Naive B cell (primary cell): ENCODE data around the gene GLB1L. TPM values are rescaled to one million over a fixed set of nuclear protein-coding genes. Genes with fewer than 3 reads are reported as not detected.
"Not testable (repeated sequence)": the region's sequence is repeated elsewhere in the genome, so short reads cannot be mapped to it uniquely, and the experiment has no call there.

Experiments
- ATAC-seq, 2 donors: fragments of 150-1000 bp; cut with Tn5 transposase; 2 replicates each; pipeline ENCODE4 v1.10.0; 2021; ENCODE audit warnings: low read depth in 2 of 2, mild to moderate bottlenecking in 2 of 2, moderate library complexity in 2 of 2
- DNase-seq: peaks from one replicate; pipeline ENCODE4 v3.0.0; 2022
- H3K27ac Mint-ChIP-seq, 6 donors: one replicate each; pipeline ENCODE4 v1.8.0; 2020 to 2022; ENCODE audit warnings: mild to moderate bottlenecking in 6 of 6, mixed read lengths in 6 of 6, moderate library complexity in 5 of 6, inconsistent platforms in 2 of 6
- H3K27me3 Mint-ChIP-seq, 3 donors: one replicate each; pipeline ENCODE4 v1.8.0; 2021 to 2022; ENCODE audit warnings: mixed read lengths in 3 of 3, mild to moderate bottlenecking in 1 of 3
- H3K36me3 Mint-ChIP-seq, 2 donors: one replicate each; pipeline ENCODE4 v1.8.0; 2020 to 2022; ENCODE audit warnings: mixed read lengths in 2 of 2, inconsistent platforms in 1 of 2, mild to moderate bottlenecking in 1 of 2
- H3K4me1 Mint-ChIP-seq, 3 donors: one replicate each; pipeline ENCODE4 v1.8.0; 2020 to 2022; ENCODE audit warnings: mixed read lengths in 3 of 3, inconsistent platforms in 1 of 3, mild to moderate bottlenecking in 1 of 3, moderate library complexity in 1 of 3
- H3K4me3 Mint-ChIP-seq, 8 donors: one replicate each; pipeline ENCODE4 v1.8.0; 2020 to 2022; ENCODE audit warnings: mild to moderate bottlenecking in 8 of 8, mixed read lengths in 8 of 8, moderate library complexity in 8 of 8, inconsistent platforms in 2 of 8
- H3K9me3 Mint-ChIP-seq, 7 donors: one replicate each; pipeline ENCODE4 v1.8.0; 2020 to 2022; ENCODE audit warnings: mixed read lengths in 7 of 7, mild to moderate bottlenecking in 5 of 7, inconsistent platforms in 2 of 7, moderate library complexity in 1 of 7
- polyA plus RNA-seq, 6 donors: library from polyadenylated mRNA; unstranded; fragments of 300-500 nt; fragmentation: Illumina TruSeq; gene quantifications; one replicate each; pipeline ENCODE4 v1.2.3, GENCODE V29; 2021; ENCODE audit warnings: low read depth in 6 of 6

The GLB1L gene
- polyA plus RNA-seq, 6 donors from 2014 or later: 0.24 to 1.5 (median 1.00) TPM; not detected in 1

DNA sequence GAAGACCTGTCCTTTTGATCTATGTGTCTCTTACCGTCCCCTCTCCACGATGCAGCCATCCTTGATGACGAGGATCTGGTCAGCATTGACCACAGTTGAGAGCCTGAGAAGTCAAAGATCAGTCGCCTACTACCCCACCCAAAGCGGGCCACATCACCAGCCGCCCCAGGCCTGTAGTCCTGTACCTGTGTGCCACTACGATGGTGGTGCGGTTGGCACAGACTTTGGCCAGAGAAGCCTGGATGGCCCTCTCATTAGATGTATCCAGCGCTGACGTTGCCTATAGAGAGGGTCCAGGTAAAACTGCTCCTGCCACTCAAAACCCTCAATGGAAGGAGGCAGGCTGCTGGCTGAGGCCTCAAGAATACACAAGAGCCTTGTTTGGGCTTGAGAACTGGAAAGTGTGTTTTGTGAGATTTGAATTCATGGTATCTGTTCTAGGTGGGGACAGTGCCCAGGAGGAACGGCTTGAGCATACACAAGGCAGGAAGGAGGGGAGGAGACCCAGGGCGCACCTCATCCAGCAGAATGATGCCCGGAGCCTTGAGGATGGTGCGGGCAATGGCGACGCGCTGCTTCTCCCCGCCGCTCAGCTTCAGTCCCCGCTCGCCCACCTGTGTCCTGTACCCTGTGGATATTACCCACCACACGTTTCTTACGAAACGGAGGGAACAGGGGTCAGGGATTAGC, 34.9 kb downstream of the GLB1L start:
- DNase-seq: no peak
- H3K4me1 Mint-ChIP-seq: peaks cover 16 to 42% (median 27%) of the 10 kb centered on the region in 3 donors

GRCh38 chr2:219209236-219210195, 35.7 kb downstream of the GLB1L start:
- peak overlapping the region in 4 of 6 donors; percentile 38 to 84 (median 46) for H3K27ac Mint-ChIP-seq
- H3K27me3 Mint-ChIP-seq: no peaks in the 10 kb centered on the region
- ATAC-seq (no peak), DNase-seq (no peak)
- H3K9me3 Mint-ChIP-seq: no peaks in the 10 kb centered on the region
- peak overlapping the region in 3 of 8 donors; percentile 39 to 93 (median 44) for H3K4me3 Mint-ChIP-seq
- peaks cover 16 to 43% (median 27%) of the 10 kb centered on the region in 3 donors for H3K4me1 Mint-ChIP-seq
- H3K36me3 Mint-ChIP-seq: peaks cover 0 to 7% of the 10 kb centered on the region in 2 donors

More for the DNA sequence above, 34.9 kb downstream of the GLB1L start:
- peak overlapping the region in 2 of 6 donors; percentile 63 to 84 for H3K27ac Mint-ChIP-seq
- H3K9me3 Mint-ChIP-seq: no peaks in the 10 kb centered on the region
- no peak for ATAC-seq
- H3K27me3 Mint-ChIP-seq: no peaks in the 10 kb centered on the region
- H3K36me3 Mint-ChIP-seq: peaks cover 0 to 7% of the 10 kb centered on the region in 2 donors
- H3K4me3 Mint-ChIP-seq: peak overlapping the region in 2 of 8 donors; percentile 9 to 39

DNA sequence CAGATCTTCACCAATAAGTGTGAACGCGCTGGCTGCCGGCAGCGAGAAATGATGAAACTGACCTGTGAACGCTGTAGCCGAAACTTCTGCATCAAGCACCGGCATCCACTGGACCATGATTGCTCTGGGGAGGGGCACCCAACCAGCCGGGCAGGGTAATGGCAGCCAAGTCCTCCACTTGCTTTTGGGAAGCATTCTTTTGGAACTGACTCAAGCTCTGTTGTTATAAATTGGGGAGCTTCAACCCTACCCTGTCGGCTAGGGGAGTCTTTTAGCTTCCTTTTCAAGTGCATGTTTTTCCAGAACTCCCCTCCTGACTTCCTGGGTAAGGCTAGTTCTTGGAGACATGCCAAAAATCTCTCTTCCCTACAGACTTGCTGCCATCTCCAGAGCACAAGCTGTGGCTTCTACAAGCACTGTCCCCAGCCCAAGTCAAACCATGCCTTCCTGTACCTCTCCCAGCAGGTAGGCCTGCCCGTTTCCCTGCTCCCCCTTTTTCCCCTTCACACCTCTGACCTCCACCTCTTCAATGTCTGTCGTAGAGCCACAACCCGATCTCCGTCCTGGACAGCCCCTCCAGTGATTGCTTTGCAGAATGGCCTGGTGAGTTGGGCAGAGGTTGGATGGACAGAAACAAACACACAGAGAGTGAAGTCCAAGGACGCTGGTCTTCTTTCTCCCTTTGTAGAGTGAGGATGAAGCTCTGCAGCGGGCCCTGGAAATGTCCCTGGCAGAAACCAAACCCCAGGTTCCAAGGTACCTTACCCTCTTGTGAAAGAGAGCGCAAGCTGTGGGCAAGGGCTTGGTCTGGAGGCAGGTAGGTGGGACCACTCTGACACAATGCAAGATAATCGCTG, 37.1 kb downstream of the GLB1L start:
- Mint-ChIP-seq H3K27ac (peak overlapping the region in 5 of 6 donors; percentile 26 to 97 (median 51)), H3K4me3 (peak overlapping the region in 7 of 8 donors; percentile 16 to 96 (median 92)), H3K27me3 (no peaks in the 10 kb centered on the region), H3K9me3 (no peaks in the 10 kb centered on the region), H3K36me3 (no peaks in the 10 kb centered on the region), H3K4me1 (peaks cover 12 to 43% (median 21%) of the 10 kb centered on the region in 3 donors)
- no peak for ATAC-seq
- DNase-seq: no peak

DNA sequence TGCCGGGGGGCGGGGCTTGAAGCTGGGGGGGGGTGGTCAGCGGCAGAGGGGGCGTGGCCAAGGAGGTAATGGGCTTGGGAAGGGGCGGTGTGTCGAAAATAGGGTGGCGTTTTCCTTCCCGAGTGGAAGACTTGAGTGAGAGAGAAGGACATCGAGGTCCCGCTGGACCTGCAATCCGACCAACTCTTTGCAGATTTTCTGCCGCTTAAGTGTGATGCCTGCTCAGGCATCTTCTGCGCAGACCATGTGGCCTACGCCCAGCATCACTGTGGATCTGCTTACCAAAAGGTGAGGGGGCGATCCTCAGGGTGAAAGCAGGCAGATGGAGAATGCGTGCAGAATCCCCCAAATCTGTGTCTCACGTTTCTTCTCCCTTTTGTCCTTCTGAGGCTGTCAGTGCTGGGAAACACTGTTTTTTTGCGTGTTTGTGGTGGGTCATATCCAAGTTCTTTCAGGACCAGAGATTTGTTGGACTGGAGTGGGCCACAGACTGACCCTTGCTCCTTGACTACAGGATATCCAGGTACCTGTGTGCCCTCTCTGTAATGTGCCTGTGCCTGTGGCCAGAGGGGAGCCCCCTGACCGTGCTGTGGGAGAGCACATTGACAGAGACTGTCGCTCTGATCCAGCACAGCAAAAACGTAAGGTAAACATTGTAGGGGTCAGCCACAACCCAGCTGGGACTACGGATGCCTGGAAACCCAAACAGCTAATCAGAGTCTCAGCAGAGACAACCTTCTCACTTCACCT, 37.9 kb downstream of the GLB1L start:
- peak overlapping the region in 5 of 6 donors; percentile 26 to 97 (median 88) for H3K27ac Mint-ChIP-seq
- no peaks in the 10 kb centered on the region for H3K36me3 Mint-ChIP-seq
- DNase-seq: no peak
- no peaks in the 10 kb centered on the region for H3K9me3 Mint-ChIP-seq
- peaks cover 12 to 42% (median 21%) of the 10 kb centered on the region in 3 donors for H3K4me1 Mint-ChIP-seq
- H3K4me3 Mint-ChIP-seq: peak overlapping the region; percentile 76 to 96 (median 92)
- ATAC-seq: no peak
- no peaks in the 10 kb centered on the region for H3K27me3 Mint-ChIP-seq

DNA sequence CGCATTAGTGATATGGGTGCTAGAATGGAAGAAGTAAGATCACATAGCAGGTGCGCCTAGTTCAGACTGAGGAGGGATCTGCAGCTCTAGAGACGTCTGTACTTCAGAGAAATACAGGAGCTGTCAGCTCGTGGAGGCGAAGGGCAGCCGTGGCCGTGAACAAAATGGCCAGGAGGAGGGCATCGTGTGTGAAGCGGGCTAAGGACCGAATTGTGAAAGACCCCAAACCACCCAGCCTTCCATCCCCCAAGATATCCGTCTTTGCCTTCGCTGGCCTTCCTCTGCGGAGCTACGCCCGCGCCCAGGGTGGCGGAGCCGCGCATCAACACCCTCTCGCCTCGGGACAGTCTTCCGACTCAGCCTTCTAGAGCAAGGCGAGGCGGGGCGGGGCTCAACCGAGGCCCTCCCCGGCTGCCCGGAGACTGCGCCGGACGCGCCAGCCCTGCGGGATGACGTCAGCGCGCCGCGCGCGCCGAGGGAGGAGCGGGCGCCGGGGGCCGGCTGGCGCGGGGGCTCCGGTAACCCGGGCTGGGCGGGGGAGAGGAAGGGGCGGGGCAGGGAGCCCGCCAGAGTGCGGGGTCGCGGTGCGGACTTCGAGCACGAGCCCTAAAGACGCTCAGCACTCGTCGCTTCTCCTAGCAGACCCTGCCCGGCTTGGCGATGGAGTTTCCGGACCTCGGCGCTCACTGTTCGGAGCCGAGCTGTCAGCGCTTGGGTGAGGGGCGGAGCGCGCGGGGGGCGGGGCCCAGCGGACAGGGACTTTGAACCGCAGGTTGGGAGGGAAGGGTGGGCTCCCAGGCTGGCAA, 38.7 kb downstream of the GLB1L start, which contains the start of gene ZFAND2B:
TSS of gene ZFAND2B (plus strand) at position 455 of the 806 bp plus-strand sequence. CDS start at position 661, 206 bp downstream.
- ATAC-seq: peak; percentile 91 to 95
- peak within 1 kb of the TSS; percentile 89 to 98 (median 96) for H3K27ac Mint-ChIP-seq
- no peaks in the 10 kb centered on the region for H3K27me3 Mint-ChIP-seq
- peak; percentile 98 for DNase-seq
- peak within 1 kb of the TSS; percentile 76 to 96 (median 92) for H3K4me3 Mint-ChIP-seq
- no peaks in the 10 kb centered on the region for H3K9me3 Mint-ChIP-seq
- H3K4me1 Mint-ChIP-seq: peaks cover 12 to 34% (median 21%) of the 10 kb centered on the region in 3 donors
- H3K36me3 Mint-ChIP-seq: no peaks in the 10 kb centered on the region

DNA sequence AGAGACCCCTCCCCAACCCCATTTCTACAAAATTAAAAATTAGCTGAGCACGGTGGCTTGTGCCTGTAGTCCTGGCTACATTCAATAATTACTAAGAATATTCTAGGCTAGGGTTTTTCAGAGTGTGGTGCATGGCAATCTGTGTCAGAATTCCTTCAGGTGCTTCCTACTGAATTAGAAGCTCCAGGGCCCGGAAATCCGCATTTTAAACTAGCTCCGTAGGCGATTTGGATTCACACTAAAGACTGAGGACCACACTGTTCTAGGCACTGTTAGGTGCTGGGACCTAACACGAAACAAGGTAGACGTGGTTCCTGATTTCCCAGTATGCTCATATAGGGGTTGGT, 39.3 kb downstream of the GLB1L start:
- H3K9me3 Mint-ChIP-seq: no peaks in the 10 kb centered on the region
- H3K4me3 Mint-ChIP-seq: peak overlapping the region; percentile 76 to 96 (median 92)

DNA sequence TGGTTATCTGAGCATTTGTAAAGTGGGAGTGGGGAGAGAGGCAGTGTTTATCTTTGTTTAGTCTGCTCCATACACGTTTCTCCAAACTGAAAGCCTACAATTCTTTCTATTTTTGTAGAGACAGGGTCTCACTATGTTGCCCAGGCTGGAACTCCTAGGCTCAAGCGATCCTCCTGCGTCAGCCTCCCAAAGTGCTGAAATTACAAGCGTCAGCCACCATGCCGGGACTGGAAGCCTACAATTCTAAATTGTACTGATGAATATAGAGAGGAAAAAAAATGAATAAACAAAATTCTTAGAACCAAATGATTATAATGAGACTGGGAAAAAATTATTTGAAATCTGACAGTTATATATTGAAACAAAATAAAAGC, 40.1 kb downstream of the GLB1L start:
- Mint-ChIP-seq H3K27me3 (peaks cover 0 to 5% (median 0%) of the 10 kb centered on the region in 3 donors), H3K27ac (peak overlapping the region in 3 of 6 donors; percentile 19 to 89 (median 70)), H3K4me1 (peaks cover 12 to 29% (median 21%) of the 10 kb centered on the region in 3 donors), H3K36me3 (no peaks in the 10 kb centered on the region), H3K4me3 (peak overlapping the region in 5 of 8 donors; percentile 20 to 76 (median 62)), H3K9me3 (no peaks in the 10 kb centered on the region)
- ATAC-seq: no peak
- DNase-seq: no peak

More for the DNA sequence above, 39.3 kb downstream of the GLB1L start:
- no peak for ATAC-seq
- Mint-ChIP-seq H3K4me1 (peaks cover 12 to 29% (median 21%) of the 10 kb centered on the region in 3 donors), H3K27ac (peak overlapping the region; percentile 89 to 98 (median 96)), H3K27me3 (no peaks in the 10 kb centered on the region), H3K36me3 (no peaks in the 10 kb centered on the region)
- no peak for DNase-seq

DNA sequence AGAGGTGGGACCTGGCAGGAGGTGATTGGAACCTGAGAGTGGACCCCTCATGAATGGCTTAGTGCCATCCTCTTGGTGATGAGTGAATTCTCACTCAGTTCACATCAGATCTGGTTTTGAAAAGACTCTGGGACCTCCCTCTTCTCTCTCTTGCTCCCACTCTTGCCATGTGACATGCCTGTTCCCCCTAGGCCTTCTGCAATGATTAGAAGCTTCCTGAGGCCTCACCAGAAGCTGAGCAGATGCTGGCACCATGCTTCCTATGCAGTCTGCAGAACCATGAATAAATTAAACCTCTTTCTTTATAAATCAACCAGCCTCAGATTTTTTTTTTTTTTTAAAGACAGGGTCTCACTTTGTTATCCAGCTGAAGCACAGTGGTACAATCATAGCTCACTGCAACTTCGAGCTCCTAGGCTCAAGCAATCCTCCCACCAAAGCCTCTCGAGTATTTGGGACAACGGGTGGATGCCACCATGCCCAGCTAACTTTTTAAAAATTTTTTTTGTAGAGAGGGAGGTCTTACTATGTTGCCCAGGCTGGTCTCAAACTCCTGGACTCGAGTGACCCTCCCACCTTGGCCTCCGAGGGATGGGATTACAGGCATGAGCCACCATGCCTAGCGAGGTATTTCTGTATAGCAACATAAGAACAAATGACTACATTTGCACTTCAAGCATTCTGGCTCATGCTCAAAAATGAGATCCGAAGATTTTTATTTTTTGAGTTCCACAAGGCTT, 40.6 kb downstream of the GLB1L start:
- Mint-ChIP-seq H3K4me3 (peak overlapping the region in 2 of 8 donors; percentile 62 to 76), H3K36me3 (no peaks in the 10 kb centered on the region), H3K4me1 (peaks cover 12 to 29% (median 21%) of the 10 kb centered on the region in 3 donors), H3K27me3 (peaks cover 0 to 8% (median 4%) of the 10 kb centered on the region in 3 donors), H3K9me3 (no peaks in the 10 kb centered on the region), H3K27ac (peak overlapping the region in 1 of 6 donors; percentile 24)
- no peak for DNase-seq
- no peak for ATAC-seq

DNA sequence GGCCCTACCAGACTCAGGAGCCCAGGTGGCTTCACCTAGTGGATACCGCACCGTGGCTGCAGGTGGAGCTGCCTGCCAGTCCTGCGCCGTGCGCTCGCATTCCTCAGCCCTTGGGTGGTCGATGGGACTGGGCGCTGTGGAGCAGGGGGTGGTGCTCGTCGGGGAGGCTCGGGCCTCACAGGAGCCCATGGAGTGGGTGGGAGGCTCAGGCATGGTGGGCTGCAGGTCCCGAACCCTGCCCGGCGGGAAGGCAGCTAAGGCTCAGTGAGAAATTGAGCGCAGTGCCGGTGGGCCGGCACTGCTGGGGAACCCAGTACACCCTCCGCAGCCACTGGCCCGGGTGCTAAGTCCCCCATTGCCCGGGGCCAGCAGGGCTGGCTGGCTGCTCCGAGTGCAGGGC, 43.9 kb downstream of the GLB1L start:
- not testable (repeated sequence) for H3K9me3 Mint-ChIP-seq, H3K27ac Mint-ChIP-seq, H3K36me3 Mint-ChIP-seq, H3K4me3 Mint-ChIP-seq, ATAC-seq, DNase-seq
- peaks cover 5 to 19% (median 17%) of the 10 kb centered on the region in 3 donors for H3K27me3 Mint-ChIP-seq
- H3K4me1 Mint-ChIP-seq: peaks cover 4 to 13% (median 4%) of the 10 kb centered on the region in 3 donors

DNA sequence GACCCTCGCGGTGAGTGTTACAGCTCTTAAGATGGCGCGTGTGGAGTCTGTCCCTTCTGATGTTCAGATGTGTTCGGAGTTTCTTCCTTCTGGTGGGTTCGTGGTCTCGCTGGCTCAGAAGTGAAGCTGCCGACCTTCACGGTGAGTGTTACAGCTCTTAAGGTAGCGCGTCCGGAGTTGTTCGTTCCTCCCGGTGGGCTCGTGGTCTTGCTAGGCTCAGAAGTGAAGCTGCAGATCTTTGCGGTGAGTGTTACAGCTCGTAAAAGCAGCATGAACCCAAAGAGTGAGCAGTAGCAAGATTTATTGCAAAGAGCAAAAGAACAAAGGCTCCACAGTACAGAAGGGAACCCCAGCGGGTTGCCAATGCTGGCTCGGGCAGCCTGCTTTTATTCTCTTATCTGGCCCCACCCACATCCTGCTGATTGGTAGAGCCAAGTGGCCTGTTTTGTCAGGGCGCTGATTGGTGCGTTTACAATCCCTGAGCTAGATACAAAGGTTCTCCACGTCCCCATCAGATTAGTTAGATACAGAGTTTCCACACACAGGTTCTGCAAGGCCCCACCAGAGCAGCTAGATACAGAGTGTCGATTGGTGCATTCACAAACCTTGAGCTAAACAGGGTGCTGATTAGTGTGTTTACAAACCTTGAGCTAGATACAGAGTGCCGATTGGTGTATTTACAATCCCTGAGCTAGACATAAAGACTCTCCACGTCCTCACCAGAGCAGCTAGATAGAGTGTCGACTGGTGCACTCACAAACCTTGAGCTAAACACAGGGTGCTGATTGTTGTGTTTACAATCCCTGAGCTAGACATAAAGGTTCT, 44.5 kb downstream of the GLB1L start:
- H3K9me3 Mint-ChIP-seq, ATAC-seq, DNase-seq, H3K36me3 Mint-ChIP-seq, H3K4me1 Mint-ChIP-seq: not testable (repeated sequence)
- peaks cover 5 to 19% (median 17%) of the 10 kb centered on the region in 3 donors for H3K27me3 Mint-ChIP-seq
- peak overlapping the region in 2 of 8 donors; percentile 29 to 53 for H3K4me3 Mint-ChIP-seq
- H3K27ac Mint-ChIP-seq: peak overlapping the region in 2 of 6 donors; percentile 11 to 38
